GM19099 (cell line): ENCODE results near the gene UNC45A.

Source experiments
- POLR2A ChIP-seq: IDR thresholded peaks from 3 replicates; pipeline ENCODE4 v1.6.1; 2011; ENCODE audit warnings: low read depth; ENCODE audit not compliant: insufficient read length; ENCODE audit errors: extremely low read depth

The UNC45A gene

DNA sequence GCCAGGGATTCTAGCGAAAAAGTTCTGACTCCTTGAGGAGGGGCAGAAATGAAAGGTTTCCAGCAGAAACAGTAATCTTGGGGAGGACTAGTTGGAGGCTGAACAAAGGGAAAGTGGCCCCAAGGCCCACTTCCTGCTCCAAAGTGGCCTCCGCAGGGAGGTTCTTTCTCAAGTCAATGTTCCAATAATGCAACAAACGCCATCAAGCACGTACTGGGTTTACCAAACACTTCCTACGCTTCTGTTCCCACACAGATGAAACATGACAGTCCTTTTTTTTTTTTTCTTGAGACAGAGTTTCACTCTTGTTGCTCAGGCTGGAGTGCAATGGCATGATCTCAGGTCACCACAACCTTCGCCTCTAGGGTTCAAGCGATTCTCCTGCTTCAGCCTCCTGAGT lies 10.0 kb downstream of the UNC45A start:
- no peak for TF ChIP-seq POLR2A

DNA sequence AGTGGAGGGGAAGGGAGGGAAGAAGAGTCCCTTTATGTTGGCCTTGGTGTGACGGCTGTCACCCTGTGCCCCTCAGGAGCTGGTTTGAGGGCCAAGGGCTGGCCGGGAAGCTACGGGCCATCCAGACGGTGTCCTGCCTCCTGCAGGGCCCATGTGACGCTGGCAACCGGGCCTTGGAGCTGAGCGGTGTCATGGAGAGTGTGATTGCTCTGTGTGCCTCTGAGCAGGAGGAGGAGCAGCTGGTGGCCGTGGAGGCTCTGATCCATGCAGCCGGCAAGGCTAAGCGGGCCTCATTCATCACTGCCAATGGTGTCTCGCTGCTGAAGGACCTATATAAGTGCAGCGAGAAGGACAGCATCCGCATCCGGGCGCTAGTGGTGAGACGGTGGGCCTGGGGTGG lies 11.5 kb downstream of the UNC45A start:
- TF ChIP-seq POLR2A = no peak

DNA sequence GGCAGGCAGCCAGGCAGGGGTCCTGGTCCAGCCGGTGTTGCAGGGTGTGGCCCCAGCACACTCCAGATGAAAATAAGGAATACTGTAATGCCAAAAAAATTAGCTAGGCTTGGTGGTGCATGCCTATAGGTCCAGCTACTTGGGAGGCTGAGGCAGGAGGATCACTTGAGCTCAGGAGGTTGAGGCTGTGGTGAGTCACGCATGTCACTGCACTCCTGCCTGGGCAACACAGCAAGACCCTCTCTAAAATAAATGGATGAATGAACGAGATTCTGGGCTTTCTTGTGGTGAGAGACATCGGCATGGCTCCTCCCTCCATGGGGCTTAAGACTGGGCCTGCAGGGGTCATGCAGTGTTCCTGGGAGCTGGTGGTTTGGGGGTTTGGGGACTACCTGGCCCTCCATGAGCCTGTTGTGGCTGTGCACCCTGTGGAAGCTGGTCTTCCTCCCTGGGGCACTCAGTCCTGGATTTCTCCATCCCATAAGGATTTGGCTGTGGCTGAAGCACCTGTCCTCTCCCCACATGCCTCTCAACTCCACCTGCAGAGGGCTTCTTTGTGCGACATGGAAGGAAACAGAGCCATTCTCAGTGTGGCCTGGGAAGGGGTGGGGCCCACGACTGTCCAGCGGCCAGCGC lies 12.0 kb downstream of the UNC45A start:
- no peak for TF ChIP-seq POLR2A

DNA sequence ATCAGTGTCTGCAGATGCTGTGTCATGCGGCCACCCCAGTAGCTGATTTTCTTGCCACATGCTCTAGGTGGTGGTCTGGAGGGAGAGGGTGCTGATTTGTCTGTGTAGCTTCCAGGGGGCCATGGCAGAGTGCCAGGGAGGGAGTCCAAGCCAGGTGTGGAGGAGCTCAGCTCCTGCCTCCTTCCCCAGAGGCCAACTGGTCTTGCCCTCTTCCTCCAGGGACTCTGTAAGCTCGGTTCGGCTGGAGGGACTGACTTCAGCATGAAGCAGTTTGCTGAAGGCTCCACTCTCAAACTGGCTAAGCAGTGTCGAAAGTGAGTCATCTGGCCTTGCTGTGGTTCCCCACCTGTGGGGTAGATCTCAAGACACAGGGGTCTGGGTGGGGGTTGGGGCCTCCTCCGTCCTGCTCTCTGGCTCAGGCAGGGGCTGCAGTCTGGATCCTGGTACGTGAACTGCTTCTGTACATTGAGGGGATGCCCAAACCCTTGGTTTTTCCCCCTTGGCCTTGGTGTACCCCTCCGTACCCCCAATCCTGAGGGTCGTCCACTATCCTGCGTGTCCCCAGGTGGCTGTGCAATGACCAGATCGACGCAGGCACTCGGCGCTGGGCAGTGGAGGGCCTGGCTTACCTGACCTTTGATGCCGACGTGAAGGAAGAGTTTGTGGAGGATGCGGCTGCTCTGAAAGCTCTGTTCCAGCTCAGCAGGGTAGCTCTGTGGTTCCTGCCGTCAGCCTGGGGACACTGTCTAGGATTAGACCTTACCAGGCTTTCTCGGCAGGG lies 12.7 kb downstream of the UNC45A start:
- TF ChIP-seq POLR2A = no peak

DNA sequence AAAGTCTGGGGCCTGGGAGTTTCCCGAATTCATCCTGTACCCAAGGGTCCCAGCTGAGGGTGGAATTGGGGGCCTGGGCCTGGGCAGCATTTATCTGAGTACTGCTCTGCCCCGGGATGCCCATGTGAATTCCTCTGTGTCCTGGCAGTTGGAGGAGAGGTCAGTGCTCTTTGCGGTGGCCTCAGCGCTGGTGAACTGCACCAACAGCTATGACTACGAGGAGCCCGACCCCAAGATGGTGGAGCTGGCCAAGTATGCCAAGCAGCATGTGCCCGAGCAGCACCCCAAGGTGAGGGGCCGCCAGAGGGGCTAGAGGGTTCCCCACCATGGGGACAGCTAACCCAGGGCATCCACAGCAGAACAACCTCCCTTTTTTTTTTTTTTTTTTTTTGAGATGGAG lies 13.4 kb downstream of the UNC45A start:
- TF ChIP-seq POLR2A = no peak

DNA sequence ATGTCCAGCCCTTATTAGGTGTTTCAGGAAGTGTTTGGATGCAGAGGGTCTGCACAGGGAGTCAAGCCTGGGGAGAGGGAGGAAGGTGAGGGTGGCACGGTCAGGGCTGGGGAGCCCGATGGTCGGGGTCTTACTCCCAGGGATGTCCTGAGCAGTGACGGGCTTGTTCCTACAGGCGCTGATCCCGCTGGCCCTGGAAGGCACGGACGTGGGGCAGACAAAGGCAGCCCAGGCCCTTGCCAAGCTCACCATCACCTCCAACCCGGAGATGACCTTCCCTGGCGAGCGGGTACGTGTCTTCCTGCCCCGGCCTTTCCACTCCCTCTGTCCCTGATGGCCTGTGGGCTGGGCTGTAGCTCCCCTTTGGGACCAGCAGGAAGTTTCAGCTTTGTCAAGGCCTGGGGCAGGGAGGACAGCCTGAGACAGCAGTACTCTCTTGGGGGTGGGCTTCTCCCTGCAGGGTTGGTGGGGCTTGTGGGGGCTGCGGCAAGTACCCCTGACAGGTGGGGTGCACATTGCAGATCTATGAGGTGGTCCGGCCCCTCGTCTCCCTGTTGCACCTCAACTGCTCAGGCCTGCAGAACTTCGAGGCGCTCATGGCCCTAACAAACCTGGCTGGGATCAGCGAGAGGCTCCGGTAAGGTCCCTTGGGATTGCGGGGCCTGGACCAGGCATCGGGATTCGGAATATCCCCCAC lies 15.0 kb downstream of the UNC45A start:
- no peak for TF ChIP-seq POLR2A

DNA sequence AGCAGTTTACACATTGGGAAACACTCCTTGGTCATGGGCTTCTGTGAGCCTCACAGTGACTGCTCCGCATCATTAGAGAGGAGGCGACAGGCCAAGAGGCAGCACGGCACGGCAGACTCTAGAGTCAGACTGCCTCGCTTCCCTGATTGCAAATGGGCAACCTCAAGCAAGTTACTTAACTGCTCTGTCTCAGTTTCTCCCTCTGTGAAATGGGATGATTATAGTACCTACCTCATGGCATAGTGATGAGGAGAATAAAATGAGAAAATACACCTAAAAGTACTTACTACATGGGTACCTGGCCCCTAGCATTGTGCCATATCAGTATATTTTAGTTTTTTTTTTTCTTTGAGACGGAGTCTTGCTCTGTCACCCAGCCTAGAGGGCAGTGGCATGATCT lies 15.6 kb downstream of the UNC45A start:
- TF ChIP-seq POLR2A = no peak

DNA sequence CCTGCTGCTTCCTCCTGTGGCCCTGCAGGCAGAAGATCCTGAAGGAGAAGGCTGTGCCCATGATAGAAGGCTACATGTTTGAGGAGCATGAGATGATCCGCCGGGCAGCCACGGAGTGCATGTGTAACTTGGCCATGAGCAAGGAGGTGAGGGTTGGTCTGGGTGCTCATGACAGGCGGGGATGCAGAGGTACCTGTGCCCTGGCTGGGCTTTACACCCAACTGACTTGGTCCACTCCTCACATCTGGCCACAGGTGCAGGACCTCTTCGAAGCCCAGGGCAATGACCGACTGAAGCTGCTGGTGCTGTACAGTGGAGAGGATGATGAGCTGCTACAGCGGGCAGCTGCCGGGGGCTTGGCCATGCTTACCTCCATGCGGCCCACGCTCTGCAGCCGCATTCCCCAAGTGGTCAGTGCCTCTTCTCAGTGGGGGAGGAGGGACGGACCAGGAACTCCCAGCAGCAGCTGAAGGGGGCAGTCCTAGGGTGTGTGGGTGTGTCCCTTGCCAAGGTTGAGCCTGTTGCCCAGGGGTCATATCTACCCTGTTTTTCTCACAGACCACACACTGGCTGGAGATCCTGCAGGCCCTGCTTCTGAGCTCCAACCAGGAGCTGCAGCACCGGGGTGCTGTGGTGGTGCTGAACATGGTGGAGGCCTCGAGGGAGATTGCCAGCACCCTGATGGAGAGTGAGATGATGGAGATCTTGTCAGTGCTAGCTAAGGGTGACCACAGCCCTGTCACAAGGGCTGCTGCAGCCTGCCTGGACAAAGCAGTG lies 18.0 kb downstream of the UNC45A start:
- TF ChIP-seq POLR2A = no peak

DNA sequence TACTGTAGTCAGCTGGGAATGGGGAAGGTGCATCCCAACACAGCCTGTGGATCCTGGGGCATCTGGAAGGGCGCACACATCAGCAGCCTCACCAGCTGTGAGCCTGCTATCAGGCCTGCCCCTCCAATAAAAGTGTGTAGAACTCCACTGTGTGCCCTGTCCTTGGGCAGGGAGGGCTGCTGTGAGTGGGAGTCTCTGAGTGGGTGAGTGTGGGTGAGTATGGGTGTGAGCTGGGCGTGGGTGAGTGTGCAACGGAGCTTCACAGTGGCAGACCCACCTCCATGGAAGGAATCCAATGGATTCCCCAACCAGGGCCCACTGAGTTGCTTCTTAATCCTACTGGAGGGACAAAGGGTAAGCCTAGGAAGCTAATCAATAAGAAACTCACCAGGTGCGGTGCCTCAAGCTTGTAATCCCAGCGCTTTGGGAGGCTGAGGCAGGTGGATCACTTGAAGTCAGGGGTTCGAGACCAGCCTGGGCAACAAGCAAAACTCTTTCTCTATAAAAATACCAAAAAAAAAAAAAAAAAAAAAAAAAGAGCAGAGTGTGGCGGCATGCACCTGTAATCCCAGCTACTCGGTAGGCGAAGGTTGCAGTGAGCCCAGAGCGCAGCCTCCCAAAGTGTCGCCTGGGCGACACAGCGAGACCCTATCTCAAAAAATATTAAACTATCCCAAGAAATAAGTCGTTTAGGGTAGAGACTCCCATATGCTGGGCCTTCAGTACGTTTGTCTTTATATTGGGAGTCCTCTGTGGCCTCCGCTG lies 19.0 kb downstream of the UNC45A start:
- no peak for TF ChIP-seq POLR2A

DNA sequence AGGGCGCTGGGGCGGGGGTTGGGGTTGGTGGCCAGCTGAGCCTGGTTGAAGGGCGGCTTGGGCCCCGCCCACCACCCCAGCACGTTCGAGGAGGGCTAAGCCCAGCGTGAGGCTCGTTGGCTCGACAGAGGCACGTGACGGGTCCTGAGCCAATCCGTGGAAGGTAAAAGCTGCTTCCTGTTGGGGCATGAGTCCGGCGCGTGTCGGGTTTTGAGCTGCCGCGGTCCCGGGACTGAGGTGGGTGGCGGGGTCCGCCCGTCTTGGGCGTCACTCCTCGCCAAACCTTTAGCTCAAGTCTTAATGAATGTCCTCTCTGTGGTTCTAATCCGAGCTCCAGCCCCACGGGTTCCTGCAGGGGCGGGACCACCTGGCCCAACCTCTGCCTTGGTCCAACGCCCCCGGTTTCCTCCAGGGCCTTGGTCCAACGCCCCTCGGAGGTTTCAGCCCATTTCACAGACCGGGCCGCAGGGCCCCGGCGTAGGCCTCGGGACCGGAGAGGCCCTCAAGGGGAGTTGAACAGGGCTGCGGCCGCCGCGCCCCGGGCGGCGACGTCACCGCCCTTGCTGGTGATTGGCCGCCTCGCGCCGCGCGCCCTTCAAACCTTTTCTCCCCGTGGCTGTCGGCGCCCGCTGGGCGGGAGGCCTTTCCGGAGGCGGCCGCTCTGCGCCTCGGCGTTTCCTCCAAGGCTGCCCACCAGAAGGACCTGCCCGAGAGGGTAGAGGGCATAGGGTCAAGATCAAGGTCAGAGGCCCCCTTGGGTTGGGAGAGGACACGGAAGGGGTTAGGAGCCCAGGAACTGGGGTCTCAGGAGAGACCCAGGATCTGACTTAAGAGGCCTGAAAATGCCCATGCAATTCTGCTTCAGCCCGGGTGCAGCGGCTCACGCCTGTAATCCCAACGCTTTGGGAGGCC lies 19.9 kb downstream of the UNC45A start, which contains the start of gene RCCD1:
RCCD1 (plus strand) TSS at position 173 of the 912 bp plus-strand sequence. CDS start 1,851 bp downstream, outside the sequence.
- TF ChIP-seq POLR2A = peak; percentile 76

DNA sequence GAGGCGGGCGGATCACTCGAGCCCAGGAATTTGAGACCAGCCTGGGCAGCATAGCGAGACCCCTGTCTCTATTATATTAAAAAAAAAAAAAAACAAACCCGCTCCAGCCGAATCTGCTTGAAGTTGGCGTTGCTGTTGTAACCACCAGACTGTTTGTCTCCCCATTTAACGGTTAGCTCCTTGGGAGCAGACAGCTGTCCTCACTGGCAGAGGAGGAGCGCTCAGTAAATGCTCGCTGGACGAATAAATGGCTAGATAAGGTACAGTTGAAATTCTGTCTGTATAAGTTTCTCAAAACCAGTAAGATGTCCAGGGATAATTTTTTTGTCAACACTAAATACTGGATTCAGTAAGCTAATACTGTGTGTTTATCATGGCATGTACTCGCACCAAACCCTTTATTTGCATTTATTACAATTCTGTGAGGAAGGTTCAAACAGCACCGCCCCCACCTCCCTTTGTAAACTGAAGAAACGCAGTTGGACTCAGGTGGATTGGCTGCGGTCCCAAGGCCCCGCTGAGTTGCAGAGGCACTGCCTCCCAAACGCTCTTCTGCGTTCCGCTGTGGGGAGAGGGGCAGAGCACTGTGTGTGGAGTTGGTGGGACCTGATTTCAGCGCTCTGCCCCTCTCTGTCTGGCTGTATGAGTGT lies 20.7 kb downstream of the UNC45A start:
- no peak for TF ChIP-seq POLR2A

DNA sequence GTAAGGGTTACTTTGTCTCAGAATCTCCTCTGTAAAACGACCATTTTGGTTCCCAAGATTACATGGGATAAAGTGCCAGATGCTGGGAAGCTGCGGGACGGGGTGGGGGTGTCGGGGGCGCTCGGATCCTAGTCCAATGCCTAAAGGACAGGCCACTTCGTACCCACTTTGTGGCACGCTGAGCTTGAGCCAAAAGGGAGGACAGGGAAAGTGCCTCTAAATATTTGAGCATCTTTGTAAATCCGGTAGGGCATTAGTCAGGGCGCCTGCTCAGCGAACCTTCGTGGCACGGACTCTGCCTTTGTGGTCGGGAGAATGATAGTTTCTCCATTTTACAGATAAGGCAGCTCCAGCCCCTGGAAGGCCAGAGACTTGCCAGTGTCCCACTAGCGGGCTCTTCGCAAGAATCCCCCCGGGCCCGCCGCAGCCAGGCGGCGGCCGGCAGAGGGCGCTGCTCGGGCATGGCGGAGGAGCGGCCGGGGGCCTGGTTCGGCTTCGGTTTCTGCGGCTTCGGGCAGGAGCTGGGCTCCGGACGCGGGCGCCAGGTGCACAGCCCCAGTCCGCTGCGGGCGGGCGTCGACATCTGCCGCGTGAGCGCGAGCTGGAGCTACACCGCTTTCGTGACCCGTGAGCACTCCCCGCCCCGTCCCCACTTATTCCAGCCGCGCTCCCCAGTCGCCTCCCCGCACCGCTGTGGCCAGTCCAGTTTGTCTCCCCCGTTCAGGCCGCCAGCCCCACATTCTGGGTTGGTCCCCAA lies 21.4 kb downstream of the UNC45A start:
- TF ChIP-seq POLR2A = no peak
